ENCODE measurements around the gene REEP3.

The REEP3 gene

DNA sequence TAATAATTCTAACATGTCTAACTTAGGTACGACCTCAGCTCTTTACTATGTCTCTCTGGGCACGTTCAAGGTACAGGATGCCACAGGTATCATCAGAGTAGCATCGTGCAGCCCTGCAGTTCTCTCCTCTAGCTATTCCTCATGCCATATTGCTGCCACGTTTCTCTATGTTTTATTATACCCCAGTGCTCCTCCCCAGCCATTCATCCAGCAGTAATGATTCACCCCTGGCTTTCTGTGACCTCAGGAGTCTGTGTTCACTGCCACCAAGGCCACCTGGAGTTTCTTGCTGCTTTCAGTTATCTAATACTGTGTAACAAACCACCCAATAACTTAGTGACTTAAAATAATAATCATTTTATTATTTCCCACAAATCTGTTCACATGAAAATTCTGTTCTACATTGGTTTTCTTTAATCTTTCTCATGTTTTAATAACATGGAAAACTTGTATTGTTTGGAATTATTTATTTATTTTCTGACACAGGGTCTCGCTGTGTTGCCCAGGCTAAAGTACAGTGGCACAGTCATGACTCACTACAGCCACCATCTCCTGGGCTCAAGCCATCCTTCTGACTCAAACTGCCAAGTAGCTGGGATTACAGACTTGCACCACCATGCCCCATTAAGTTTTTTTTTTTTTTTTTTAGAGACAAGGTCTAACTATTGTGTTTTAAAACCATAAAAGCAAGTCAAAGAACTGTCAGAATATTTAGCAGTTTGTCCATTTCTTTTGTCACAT is 21.8 kb downstream of the REEP3 start:
- H3K79me2 ChIP-seq (ENCODE audit: insufficient read depth, low read depth): no peaks in the 10 kb centered on the region; the same call in 1 of the 2 replicates

DNA sequence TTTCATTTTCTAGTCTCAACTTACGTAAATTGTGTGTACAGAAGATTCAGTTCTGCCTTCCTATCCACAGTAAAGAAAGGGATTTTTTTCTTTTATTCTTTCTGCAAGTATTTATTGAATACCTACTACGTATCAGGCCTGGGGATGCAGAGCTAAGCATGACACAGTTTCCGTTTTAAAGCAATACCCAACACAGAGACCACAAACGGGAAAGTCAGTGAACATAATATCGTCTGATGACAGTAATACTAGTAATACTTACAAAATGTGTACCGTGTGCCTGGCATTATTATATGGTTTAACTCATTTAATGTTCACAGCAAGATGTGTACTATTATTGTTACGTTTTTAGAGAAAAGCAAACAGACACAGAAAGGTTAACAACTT is 22.4 kb downstream of the REEP3 start:
- Histone ChIP-seq H3K36me3 (ENCODE audit: insufficient read depth) (no peaks in the 10 kb centered on the region), H3K4me1 (ENCODE audit: low read depth, poor library complexity, severe bottlenecking) (peaks cover 4% of the 10 kb centered on the region), H4K20me1 (ENCODE audit: insufficient read depth) (0 out of 2 replicates have a peak, but pooled peaks cover 3% of the 10 kb centered on the region), H2AFZ (ENCODE audit: low read depth) (no peak overlapping the region), H3K27me3 (ENCODE audit: insufficient read depth, low read depth) (no peaks in the 10 kb centered on the region), H3K9ac (no peak overlapping the region), H3K27ac (no peak overlapping the region), H3K4me2 (no peak overlapping the region), H3K4me3 (IDR thresholded peaks at IDR 0.05; ENCODE audit: insufficient read depth, low read depth, low read length) (no peak overlapping the region), H3K79me2 (ENCODE audit: insufficient read depth, low read depth) (no peaks in the 10 kb centered on the region)
- TF ChIP-seq, protein P1, sequence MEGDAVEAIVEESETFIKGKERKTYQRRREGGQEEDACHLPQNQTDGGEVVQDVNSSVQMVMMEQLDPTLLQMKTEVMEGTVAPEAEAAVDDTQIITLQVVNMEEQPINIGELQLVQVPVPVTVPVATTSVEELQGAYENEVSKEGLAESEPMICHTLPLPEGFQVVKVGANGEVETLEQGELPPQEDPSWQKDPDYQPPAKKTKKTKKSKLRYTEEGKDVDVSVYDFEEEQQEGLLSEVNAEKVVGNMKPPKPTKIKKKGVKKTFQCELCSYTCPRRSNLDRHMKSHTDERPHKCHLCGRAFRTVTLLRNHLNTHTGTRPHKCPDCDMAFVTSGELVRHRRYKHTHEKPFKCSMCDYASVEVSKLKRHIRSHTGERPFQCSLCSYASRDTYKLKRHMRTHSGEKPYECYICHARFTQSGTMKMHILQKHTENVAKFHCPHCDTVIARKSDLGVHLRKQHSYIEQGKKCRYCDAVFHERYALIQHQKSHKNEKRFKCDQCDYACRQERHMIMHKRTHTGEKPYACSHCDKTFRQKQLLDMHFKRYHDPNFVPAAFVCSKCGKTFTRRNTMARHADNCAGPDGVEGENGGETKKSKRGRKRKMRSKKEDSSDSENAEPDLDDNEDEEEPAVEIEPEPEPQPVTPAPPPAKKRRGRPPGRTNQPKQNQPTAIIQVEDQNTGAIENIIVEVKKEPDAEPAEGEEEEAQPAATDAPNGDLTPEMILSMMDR (conservative IDR thresholded peaks at IDR 0.05; ENCODE audit: low read depth, low read length): no peak

More for the DNA sequence above, 21.8 kb downstream of the REEP3 start:
- Histone ChIP-seq H3K9ac (no peak overlapping the region), H2AFZ (ENCODE audit: low read depth) (no peak overlapping the region), H3K36me3 (ENCODE audit: insufficient read depth) (no peaks in the 10 kb centered on the region), H3K27ac (no peak overlapping the region), H3K4me2 (no peak overlapping the region), H3K4me3 (IDR thresholded peaks at IDR 0.05; ENCODE audit: insufficient read depth, low read depth, low read length) (no peak overlapping the region), H4K20me1 (ENCODE audit: insufficient read depth) (0 out of 2 replicates have a peak, but pooled peaks cover 3% of the 10 kb centered on the region), H3K4me1 (ENCODE audit: low read depth, poor library complexity, severe bottlenecking) (peaks cover 4% of the 10 kb centered on the region), H3K27me3 (ENCODE audit: insufficient read depth, low read depth) (no peaks in the 10 kb centered on the region)
- TF ChIP-seq, protein P1 (conservative IDR thresholded peaks at IDR 0.05; ENCODE audit: low read depth, low read length): no peak

DNA sequence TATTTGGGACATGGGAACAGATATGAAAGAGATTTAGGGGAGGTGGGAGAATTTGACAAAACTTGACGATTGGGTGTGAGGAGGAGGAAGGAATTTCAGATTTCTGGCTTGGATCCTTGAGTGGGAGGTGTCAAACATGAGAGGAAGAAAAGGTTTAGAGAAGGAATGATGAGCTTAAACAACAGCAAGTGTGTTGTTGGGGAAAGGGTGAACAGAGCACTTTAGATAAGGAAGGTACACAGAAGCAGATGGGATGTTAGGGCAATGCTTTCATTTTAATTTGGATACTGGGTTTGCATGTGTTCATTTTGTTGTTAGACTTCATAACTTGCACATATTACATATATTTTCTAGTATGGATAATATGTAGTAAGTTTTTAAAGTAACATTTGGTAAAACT is 23.2 kb downstream of the REEP3 start:
- Histone ChIP-seq H3K9ac (no peak overlapping the region), H2AFZ (ENCODE audit: low read depth) (no peak overlapping the region)

DNA sequence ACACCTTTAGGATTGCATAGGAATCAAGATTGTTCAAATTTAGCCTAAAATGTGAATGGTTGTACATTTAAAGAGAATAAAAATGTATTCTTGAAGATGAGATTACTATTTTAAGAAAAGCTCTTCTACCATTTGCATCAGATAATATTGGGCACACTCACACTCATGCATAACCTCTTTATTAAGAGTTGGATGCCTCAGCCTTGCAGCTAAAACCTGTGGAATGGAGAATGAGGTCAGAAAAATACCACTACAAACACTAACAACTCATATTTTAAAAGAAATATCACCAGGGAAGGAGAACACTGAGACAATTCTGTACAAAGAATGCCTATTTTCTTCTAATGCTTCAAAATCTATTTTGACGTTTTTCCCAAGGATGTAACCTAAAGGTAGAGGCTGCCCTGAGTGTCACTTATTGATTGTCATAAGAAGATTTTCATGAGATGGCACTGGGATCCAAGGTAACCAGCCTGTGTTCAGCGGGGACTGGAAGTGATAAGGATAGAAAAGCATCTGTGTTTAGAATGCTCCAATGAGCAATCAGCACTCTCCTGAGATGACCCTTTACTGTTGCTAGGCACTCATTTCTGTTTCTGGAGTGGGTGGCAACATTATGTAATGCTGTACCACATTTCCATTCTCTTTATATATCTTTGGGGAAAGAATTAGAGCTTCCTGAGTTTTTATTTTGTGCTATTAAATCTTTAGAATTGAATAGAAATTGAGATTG is 26.6 kb downstream of the REEP3 start:
- H3K27ac ChIP-seq: no peak overlapping the region
- H3K79me2 ChIP-seq (ENCODE audit: insufficient read depth, low read depth): no peaks in the 10 kb centered on the region
- TF ChIP-seq, protein P1 (conservative IDR thresholded peaks at IDR 0.05; ENCODE audit: low read depth, low read length): no peak
- no peak overlapping the region for H2AFZ ChIP-seq (ENCODE audit: low read depth)
- no peak overlapping the region for H3K4me3 ChIP-seq (IDR thresholded peaks at IDR 0.05; ENCODE audit: insufficient read depth, low read depth, low read length)
- no peaks in the 10 kb centered on the region for H4K20me1 ChIP-seq (ENCODE audit: insufficient read depth)
- no peaks in the 10 kb centered on the region for H3K36me3 ChIP-seq (ENCODE audit: insufficient read depth)
- no peak overlapping the region for H3K4me2 ChIP-seq
- peaks cover 4% of the 10 kb centered on the region for H3K4me1 ChIP-seq (ENCODE audit: low read depth, poor library complexity, severe bottlenecking)
- no peaks in the 10 kb centered on the region for H3K27me3 ChIP-seq (ENCODE audit: insufficient read depth, low read depth)
- H3K9ac ChIP-seq: no peak overlapping the region

More for the DNA sequence above, 23.2 kb downstream of the REEP3 start:
- no peaks in the 10 kb centered on the region for H3K27me3 ChIP-seq (ENCODE audit: insufficient read depth, low read depth)
- no peak overlapping the region for H3K4me3 ChIP-seq (IDR thresholded peaks at IDR 0.05; ENCODE audit: insufficient read depth, low read depth, low read length)
- TF ChIP-seq, protein P1 (conservative IDR thresholded peaks at IDR 0.05; ENCODE audit: low read depth, low read length): no peak
- peaks cover 4% of the 10 kb centered on the region for H3K4me1 ChIP-seq (ENCODE audit: low read depth, poor library complexity, severe bottlenecking)
- H3K79me2 ChIP-seq (ENCODE audit: insufficient read depth, low read depth): no peaks in the 10 kb centered on the region
- H3K4me2 ChIP-seq: no peak overlapping the region
- no peaks in the 10 kb centered on the region for H3K36me3 ChIP-seq (ENCODE audit: insufficient read depth)
- H4K20me1 ChIP-seq (ENCODE audit: insufficient read depth): 0 out of 2 replicates have a peak, but pooled peaks cover 3% of the 10 kb centered on the region
- H3K27ac ChIP-seq: no peak overlapping the region

Measured in KMS-11 (cell line).